RWPE1 (cell line): ENCODE measurements around the gene SGF29.
"Not testable (repeated sequence)": the region's sequence is repeated elsewhere in the genome, so short reads cannot be mapped to it uniquely, and the experiment has no call there.

Source experiments
- CTCF ChIA-PET: fragments of 350-600 bp; sonication (Branson Sonifier 250); formaldehyde crosslinking; extraction: SDS; loops from one replicate; lab custom pipeline; 2021; lab: Yijun Ruan, JAX
- POLR2A ChIA-PET: fragments of 400-600 bp; formaldehyde crosslinking; extraction: SDS; loops from one replicate; lab custom pipeline; 2020; ENCODE audit warnings: antibody characterized with exemption; ENCODE audit not compliant: low non-redundant PET; lab: Yijun Ruan, JAX
- DNase-seq: peaks from one replicate; pipeline ENCODE4 v3.0.0; 2012; ENCODE audit warnings: low spot score
- H3K27ac ChIP-seq: fragments of 450-650 bp; 2 replicates; pipeline ENCODE4 v1.5.1; 2017
- CTCF ChIP-seq: fragments of 450-650 bp; conservative IDR thresholded peaks from 2 replicates; pipeline ENCODE4 v1.5.1; 2017; ENCODE audit warnings: low read depth, mild to moderate bottlenecking

The SGF29 gene

GRCh38 chr16:28591355-28591754, 37.6 kb downstream of the SGF29 start:
- ChIA-PET POLR2A (no interaction called here), CTCF (interaction anchor here (0.6 kb wide), 1 partner anchor 19 kb away, joined by 3 read pairs; no protein-coding TSS in a partner anchor)
- H3K27ac ChIP-seq = no peak overlapping the region
- TF ChIP-seq CTCF = no peak
- no peak for DNase-seq

- no peak overlapping the region for H3K27ac ChIP-seq
- no peak for TF ChIP-seq CTCF
- no peak for DNase-seq
- ChIA-PET CTCF (no interaction called here), POLR2A (no interaction called here)
Observed at GRCh38 chr16:28592511-28592910, 38.8 kb downstream of the SGF29 start.

GRCh38 chr16:28592979-28593553, 39.3 kb downstream of the SGF29 start:
- ChIA-PET CTCF (interaction anchor here (0.7 kb wide), 1 partner anchor 80 kb away, joined by 3 read pairs; no protein-coding TSS in a partner anchor), POLR2A (no interaction called here)
- DNase-seq = no peak
- H3K27ac ChIP-seq = no peak overlapping the region
- TF ChIP-seq CTCF = no peak

GRCh38 chr16:28595451-28595850, 41.7 kb downstream of the SGF29 start:
- CTCF ChIA-PET, H3K27ac ChIP-seq, POLR2A ChIA-PET, DNase-seq: not testable (repeated sequence)

- POLR2A ChIA-PET = no interaction called here
- no peak for TF ChIP-seq CTCF
- CTCF ChIA-PET = no interaction called here
- no peak overlapping the region; the same call in 1 of the 2 replicates for H3K27ac ChIP-seq
- DNase-seq = no peak
Observed at GRCh38 chr16:28596115-28596630, 42.5 kb downstream of the SGF29 start.

GRCh38 chr16:28596840-28597691, 43.3 kb downstream of the SGF29 start, which contains the start of gene SULT1A2:
SULT1A2 (minus strand) TSS chr16:28597050; CDS start chr16:28595930, 1,120 bp downstream.
- no peak for TF ChIP-seq CTCF
- ChIA-PET POLR2A (interaction anchor here (1.4 kb wide), 1 partner anchor 14 kb away, joined by 6 read pairs; no protein-coding TSS in a partner anchor), CTCF (no interaction called here)
- peak; percentile 30 for DNase-seq
- H3K27ac ChIP-seq = no peak within 1 kb of the TSS; the same call in 1 of the 2 replicates
